Measurements from ENCODE around the gene DNAJC7. TPM values are rescaled to one million over a fixed set of nuclear protein-coding genes. Genes with fewer than 3 reads are reported as not detected.

Gene DNAJC7
- total RNA-seq, 1 experiment from 2014 or later: 60.1 TPM

- peak overlapping the region; percentile 82 for H3K4me3 ChIP-seq (ENCODE audit: low read length)
- peak overlapping the region; percentile 94 for H3K9ac ChIP-seq (ENCODE audit: low read length)
- ATAC-seq (no peak), DNase-seq (no peak)
- no peak overlapping the region for H2AFZ ChIP-seq (ENCODE audit: low read length)
- no peaks in the 10 kb centered on the region for H3K9me3 ChIP-seq (ENCODE audit: low read length)
- intact Hi-C loops (cut with micrococcal nuclease): no loop called here
- ChIA-PET POLR2A (ENCODE audit: unreplicated experiment) (no interaction called here), CTCF (no interaction called here)
- no peaks in the 10 kb centered on the region for H3F3A ChIP-seq (ENCODE audit: low read length, unreplicated experiment)
- H3K27me3 ChIP-seq (ENCODE audit: low read length): no peaks in the 10 kb centered on the region
- no TSS peak for BruUV-seq (replicated peaks)
- peaks cover 9% of the 10 kb centered on the region; the same call in 1 of the 2 replicates for H4K20me1 ChIP-seq (ENCODE audit: low read length)
- TF ChIP-seq CTCF (conservative IDR thresholded peaks at IDR 0.05; ENCODE audit: low read depth, low read length) (no peak), EZH2phosphoT487 (IDR thresholded peaks at IDR 0.05; ENCODE audit: borderline replicate concordance, low read length) (no peak), EZH2 (IDR thresholded peaks at IDR 0.05; ENCODE audit: low read length, unreplicated experiment) (no peak)
- peak overlapping the region; percentile 45 for H3K27ac ChIP-seq (ENCODE audit: low read length)
- H3K9me2 ChIP-seq (replicated peaks; ENCODE audit: low read length): no peaks in the 10 kb centered on the region
- H3K79me2 ChIP-seq (ENCODE audit: low read length): peaks cover 56% of the 10 kb centered on the region
- H3K36me3 ChIP-seq (ENCODE audit: low read depth, low read length): peaks cover 15% of the 10 kb centered on the region
- H3K4me1 ChIP-seq (ENCODE audit: insufficient read depth, low read length): peaks cover 39% of the 10 kb centered on the region
- peak overlapping the region; percentile 100 for H3K4me2 ChIP-seq (ENCODE audit: low read length)
These were observed 49.2 kb downstream of the DNAJC7 start for GRCh38 chr17:41967921-41968578.

- Histone ChIP-seq H2AFZ (ENCODE audit: low read length) (peak overlapping the region; percentile 50), H4K20me1 (ENCODE audit: low read length) (0 out of 2 replicates have a peak, but pooled peaks cover 5% of the 10 kb centered on the region), H3K4me3 (ENCODE audit: low read length) (peak overlapping the region; percentile 82), H3K4me1 (ENCODE audit: insufficient read depth, low read length) (peaks cover 31% of the 10 kb centered on the region), H3K27me3 (ENCODE audit: low read length) (no peaks in the 10 kb centered on the region), H3K36me3 (ENCODE audit: low read depth, low read length) (peaks cover 12% of the 10 kb centered on the region), H3F3A (ENCODE audit: low read length, unreplicated experiment) (no peaks in the 10 kb centered on the region), H3K9me3 (ENCODE audit: low read length) (no peaks in the 10 kb centered on the region), H3K9me2 (replicated peaks; ENCODE audit: low read length) (no peaks in the 10 kb centered on the region), H3K27ac (ENCODE audit: low read length) (peak overlapping the region; percentile 45), H3K4me2 (ENCODE audit: low read length) (peak overlapping the region; percentile 100), H3K79me2 (ENCODE audit: low read length) (peaks cover 52% of the 10 kb centered on the region), H3K9ac (ENCODE audit: low read length) (peak overlapping the region; percentile 94)
- TF ChIP-seq EZH2 (IDR thresholded peaks at IDR 0.05; ENCODE audit: low read length, unreplicated experiment): no peak
- TF ChIP-seq EZH2phosphoT487 (IDR thresholded peaks at IDR 0.05; ENCODE audit: borderline replicate concordance, low read length): no peak
- no peak for TF ChIP-seq CTCF (conservative IDR thresholded peaks at IDR 0.05; ENCODE audit: low read depth, low read length)
- ATAC-seq: no peak
- POLR2A ChIA-PET (ENCODE audit: unreplicated experiment): interaction anchor here (0.6 to 0.7 kb wide), 2 partner anchors 1065 to 1403 kb away, joined by 3 to 4 read pairs; no protein-coding TSS in a partner anchor
- DNase-seq: peak; percentile 26
- CTCF ChIA-PET: no interaction called here
- TSS peak; percentile 44 for BruUV-seq (replicated peaks)
- intact Hi-C loops (cut with micrococcal nuclease): no loop called here
These were observed 49.9 kb downstream of the DNAJC7 start for GRCh38 chr17:41967141-41967920.

Measured in PC-3 (cell line).